ENCODE results near the gene SLC2A11.

DNA sequence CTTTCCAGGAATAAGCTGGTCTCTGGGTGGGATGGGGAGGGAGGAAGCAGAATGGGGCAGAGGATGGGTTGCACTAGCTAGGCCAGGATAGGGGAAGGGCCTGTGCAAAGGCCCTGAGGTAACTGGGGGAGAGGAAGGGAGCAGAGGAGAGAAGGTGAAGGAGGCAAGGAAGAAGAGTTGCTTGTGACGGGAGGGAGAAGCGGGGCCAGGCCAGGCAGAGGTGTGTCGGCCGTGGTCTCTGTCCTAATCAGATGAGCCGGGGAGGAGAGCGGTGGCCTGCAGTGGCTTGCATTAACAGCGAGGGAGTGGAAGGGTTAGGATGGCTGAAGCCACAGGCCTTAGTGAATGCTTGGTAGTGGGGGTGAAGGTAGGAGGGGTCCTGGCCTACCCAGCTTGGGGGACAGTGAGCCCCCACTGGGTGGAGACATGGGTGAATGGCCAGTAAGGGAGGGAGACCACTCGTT is 12.9 kb upstream of the SLC2A11 start:
- TF ChIP-seq ZFP36 (IDR thresholded peaks at IDR 0.05; ENCODE audit: borderline replicate concordance, partially characterized antibody) = no peak
- no peak for TF ChIP-seq SMC3 (IDR thresholded peaks at IDR 0.05)
- no peak for TF ChIP-seq MYC (IDR thresholded peaks at IDR 0.05; ENCODE audit: borderline replicate concordance, low read length)
- TF ChIP-seq, protein P1, sequence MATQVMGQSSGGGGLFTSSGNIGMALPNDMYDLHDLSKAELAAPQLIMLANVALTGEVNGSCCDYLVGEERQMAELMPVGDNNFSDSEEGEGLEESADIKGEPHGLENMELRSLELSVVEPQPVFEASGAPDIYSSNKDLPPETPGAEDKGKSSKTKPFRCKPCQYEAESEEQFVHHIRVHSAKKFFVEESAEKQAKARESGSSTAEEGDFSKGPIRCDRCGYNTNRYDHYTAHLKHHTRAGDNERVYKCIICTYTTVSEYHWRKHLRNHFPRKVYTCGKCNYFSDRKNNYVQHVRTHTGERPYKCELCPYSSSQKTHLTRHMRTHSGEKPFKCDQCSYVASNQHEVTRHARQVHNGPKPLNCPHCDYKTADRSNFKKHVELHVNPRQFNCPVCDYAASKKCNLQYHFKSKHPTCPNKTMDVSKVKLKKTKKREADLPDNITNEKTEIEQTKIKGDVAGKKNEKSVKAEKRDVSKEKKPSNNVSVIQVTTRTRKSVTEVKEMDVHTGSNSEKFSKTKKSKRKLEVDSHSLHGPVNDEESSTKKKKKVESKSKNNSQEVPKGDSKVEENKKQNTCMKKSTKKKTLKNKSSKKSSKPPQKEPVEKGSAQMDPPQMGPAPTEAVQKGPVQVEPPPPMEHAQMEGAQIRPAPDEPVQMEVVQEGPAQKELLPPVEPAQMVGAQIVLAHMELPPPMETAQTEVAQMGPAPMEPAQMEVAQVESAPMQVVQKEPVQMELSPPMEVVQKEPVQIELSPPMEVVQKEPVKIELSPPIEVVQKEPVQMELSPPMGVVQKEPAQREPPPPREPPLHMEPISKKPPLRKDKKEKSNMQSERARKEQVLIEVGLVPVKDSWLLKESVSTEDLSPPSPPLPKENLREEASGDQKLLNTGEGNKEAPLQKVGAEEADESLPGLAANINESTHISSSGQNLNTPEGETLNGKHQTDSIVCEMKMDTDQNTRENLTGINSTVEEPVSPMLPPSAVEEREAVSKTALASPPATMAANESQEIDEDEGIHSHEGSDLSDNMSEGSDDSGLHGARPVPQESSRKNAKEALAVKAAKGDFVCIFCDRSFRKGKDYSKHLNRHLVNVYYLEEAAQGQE (IDR thresholded peaks at IDR 0.05) = no peak

Data from A549 (cell line).